HG03520 (cell line): ENCODE measurements around the gene PCDHGC4.

Source experiments
- ATAC-seq: cut with Tn5 transposase; IDR thresholded peaks from one replicate; pipeline ENCODE4 v1.9.1; 2021; ENCODE audit warnings: mild to moderate bottlenecking, moderate library complexity; ENCODE audit not compliant: unreplicated experiment

PCDHGC4 gene

GRCh38 chr5:141484641-141485311, at the start of gene PCDHGC4:
Gene PCDHGC4, plus strand, starts transcription at chr5:141485030. Its CDS starts 144 bp downstream, at chr5:141485174.
- no peak for ATAC-seq

- no peak for ATAC-seq
Measured at GRCh38 chr5:141437221-141437620, 47.6 kb upstream of the PCDHGC4 start.

DNA sequence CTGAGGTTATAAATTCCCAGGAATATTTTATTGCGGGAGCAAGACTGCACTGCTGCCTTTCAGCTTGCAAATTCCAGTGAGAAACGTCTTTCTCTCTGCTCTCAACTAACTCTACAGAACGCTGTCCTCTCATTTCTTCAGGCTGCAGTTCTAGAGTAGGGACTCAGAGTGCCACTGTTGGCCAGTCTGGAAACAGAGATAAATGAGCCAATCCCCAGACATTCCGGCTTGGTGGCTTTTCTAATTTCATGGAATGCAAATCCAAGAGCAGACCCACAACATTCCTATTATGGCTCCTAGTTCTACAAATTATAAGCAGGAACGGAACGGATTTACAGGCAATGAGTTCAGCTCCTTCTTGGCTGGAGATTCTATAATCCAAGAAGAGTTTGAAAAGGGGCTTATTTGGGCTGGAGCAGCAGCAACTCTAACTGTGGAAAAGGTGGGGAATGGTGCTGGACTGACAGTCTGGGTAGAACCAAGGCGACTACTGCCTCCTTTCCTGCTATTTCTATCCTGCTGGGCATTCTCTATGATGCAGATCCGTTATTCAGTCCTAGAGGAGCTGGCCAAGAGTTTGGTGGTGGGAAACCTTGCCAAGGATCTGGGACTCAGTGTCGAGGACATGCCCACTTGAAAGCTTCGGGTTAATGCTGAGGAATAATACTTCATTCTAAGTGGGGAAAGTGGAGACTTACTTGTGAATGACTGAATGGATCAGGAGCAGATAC, 45.3 kb upstream of the PCDHGC4 start:
- ATAC-seq = no peak

GRCh38 chr5:141440341-141440740, 44.5 kb upstream of the PCDHGC4 start:
- ATAC-seq = no peak

DNA sequence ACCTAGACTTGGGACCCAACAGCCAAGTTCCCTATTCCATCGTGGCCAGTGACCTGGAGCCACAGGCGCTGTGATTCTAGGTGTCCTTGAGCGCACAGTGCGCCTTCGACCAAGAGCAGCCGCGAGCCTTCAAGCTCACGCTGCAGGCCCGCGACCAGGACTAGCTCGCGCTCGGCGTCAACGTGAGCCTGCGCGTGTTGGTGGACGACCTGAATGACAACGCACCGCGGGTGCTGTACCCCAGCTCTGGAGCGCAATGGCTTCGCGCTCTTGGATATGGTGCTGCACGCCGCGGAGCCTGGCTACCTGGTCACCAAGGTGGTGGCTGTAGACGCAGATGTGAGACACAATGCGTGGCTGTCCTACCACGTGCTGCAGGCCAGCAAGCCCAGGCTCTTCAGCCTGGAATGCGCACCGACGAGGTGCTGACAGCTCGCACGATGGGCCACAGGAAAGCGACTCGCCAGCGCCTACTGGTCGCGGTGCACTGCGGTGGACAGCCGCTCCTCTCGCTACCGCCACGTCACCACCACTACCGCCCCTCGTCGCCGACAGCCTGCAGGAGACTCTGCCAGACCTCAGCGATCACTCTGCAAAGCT, 43.2 kb upstream of the PCDHGC4 start:
- no peak for ATAC-seq

GRCh38 chr5:141465351-141465750, 19.5 kb upstream of the PCDHGC4 start:
- no peak for ATAC-seq

DNA sequence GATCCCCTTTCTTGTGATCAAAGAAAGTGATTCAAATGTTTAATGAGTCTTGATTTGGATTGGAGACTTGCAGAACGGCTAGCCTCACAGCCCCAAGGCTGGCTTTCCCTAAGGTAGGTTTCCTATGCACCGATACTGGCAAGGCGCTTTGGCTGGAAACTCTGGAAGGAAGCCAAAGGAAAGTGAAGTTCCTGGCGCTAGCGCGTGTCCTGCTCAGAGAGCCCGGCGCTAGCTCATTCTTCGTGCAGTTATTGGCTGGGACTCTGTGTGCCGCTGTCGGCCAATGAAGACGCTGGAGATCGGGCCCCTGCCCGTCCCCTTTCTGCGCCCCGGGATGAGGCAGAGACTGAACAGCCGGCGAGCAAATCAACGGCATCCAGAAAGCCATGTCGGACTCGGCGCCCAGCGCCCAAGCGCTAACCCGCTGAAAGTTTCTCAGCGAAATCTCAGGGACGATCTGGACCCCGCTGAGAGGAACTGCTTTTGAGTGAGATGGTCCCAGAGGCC, 9.2 kb upstream of the PCDHGC4 start, which contains the start of gene PCDHGC3:
TSS of gene PCDHGC3 (plus strand) at position 342 of the 507 bp plus-strand sequence. CDS start at position 493, 151 bp downstream.
- ATAC-seq = peak; percentile 98

DNA sequence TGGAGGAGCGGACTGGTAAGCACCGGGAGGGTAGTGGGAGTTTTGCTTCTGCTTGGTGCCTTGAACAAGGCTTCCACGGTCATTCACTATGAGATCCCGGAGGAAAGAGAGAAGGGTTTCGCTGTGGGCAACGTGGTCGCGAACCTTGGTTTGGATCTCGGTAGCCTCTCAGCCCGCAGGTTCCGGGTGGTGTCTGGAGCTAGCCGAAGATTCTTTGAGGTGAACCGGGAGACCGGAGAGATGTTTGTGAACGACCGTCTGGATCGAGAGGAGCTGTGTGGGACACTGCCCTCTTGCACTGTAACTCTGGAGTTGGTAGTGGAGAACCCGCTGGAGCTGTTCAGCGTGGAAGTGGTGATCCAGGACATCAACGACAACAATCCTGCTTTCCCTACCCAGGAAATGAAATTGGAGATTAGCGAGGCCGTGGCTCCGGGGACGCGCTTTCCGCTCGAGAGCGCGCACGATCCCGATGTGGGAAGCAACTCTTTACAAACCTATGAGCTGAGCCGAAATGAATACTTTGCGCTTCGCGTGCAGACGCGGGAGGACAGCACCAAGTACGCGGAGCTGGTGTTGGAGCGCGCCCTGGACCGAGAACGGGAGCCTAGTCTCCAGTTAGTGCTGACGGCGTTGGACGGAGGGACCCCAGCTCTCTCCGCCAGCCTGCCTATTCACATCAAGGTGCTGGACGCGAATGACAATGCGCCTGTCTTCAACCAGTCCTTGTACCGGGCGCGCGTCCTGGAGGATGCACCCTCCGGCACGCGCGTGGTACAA, 8.5 kb upstream of the PCDHGC4 start:
- peak; percentile 17 for ATAC-seq

DNA sequence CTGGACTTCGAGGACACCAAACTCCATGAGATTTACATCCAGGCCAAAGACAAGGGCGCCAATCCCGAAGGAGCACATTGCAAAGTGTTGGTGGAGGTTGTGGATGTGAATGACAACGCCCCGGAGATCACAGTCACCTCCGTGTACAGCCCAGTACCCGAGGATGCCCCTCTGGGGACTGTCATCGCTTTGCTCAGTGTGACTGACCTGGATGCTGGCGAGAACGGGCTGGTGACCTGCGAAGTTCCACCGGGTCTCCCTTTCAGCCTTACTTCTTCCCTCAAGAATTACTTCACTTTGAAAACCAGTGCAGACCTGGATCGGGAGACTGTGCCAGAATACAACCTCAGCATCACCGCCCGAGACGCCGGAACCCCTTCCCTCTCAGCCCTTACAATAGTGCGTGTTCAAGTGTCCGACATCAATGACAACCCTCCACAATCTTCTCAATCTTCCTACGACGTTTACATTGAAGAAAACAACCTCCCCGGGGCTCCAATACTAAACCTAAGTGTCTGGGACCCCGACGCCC, 7.7 kb upstream of the PCDHGC4 start:
- ATAC-seq = no peak

DNA sequence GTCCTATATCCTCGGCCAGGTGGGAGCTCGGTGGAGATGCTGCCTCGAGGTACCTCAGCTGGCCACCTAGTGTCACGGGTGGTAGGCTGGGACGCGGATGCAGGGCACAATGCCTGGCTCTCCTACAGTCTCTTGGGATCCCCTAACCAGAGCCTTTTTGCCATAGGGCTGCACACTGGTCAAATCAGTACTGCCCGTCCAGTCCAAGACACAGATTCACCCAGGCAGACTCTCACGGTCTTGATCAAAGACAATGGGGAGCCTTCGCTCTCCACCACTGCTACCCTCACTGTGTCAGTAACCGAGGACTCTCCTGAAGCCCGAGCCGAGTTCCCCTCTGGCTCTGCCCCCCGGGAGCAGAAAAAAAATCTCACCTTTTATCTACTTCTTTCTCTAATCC, 7.0 kb upstream of the PCDHGC4 start:
- no peak for ATAC-seq

DNA sequence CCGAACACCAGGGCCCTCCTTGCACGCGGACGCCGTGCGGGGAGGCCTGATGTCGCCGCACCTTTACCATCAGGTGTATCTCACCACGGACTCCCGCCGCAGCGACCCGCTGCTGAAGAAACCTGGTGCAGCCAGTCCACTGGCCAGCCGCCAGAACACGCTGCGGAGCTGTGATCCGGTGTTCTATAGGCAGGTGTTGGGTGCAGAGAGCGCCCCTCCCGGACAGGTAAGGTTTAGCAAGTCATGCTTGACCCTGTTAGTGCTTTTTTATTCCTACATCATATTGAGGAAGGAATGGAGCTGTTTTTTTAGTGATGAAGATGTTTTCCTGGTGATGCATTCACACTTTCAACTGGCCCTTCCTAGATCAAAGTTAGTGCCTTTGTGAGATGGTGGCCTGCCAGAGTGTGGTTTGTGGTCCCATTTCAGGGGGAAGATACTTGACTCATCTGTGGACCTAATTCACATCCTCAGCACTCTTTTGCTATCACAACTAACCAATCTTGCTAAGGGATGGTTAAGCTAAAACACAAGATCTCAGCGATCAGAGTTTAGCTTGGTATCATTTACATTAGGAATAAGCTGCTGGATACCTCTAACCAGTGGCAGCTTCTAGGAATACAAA, 6.4 kb upstream of the PCDHGC4 start:
- no peak for ATAC-seq

GRCh38 chr5:141479776-141480175, 5.1 kb upstream of the PCDHGC4 start:
- no peak for ATAC-seq

GRCh38 chr5:141483902-141484301, 928 bp upstream of the PCDHGC4 start:
- no peak for ATAC-seq

- no peak for ATAC-seq
Measured at GRCh38 chr5:141484310-141484640, 555 bp upstream of the PCDHGC4 start.

DNA sequence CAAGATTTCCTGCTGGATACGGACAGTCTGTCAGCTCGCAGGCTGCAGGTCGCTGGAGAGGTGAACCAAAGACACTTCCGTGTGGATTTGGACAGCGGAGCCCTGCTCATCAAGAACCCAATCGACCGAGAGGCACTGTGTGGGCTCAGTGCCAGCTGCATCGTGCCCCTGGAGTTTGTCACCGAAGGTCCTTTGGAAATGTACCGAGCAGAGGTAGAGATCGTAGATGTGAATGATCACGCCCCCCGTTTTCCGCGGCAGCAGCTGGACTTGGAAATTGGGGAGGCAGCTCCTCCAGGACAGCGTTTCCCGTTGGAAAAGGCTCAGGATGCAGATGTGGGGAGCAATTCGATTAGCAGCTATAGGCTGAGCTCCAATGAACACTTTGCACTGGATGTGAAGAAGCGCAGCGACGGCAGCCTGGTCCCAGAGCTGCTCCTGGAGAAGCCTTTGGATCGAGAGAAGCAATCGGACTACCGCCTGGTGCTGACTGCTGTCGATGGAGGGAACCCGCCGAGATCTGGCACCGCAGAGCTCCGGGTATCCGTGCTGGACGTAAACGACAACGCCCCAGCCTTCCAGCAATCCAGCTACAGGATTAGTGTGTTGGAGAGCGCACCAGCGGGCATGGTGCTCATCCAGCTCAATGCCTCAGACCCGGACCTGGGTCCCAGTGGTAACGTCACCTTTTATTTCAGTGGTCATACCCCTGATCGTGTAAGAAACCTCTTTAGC, 658 bp downstream of the PCDHGC4 start:
- no peak for ATAC-seq

DNA sequence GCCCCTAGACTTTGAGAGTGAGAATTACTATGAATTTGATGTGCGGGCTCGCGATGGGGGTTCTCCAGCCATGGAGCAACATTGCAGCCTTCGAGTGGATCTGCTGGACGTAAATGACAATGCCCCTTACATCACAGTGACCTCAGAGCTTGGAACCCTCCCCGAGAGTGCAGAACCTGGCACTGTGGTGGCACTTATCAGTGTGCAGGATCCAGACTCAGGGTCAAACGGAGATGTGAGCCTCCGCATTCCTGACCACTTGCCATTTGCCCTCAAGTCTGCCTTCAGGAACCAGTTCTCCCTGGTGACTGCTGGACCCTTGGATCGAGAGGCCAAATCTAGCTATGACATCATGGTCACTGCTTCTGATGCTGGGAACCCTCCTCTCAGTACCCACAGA, 1.3 kb downstream of the PCDHGC4 start:
- ATAC-seq = no peak

- no peak for ATAC-seq
Measured at GRCh38 chr5:141487131-141487530, 2.3 kb downstream of the PCDHGC4 start.

DNA sequence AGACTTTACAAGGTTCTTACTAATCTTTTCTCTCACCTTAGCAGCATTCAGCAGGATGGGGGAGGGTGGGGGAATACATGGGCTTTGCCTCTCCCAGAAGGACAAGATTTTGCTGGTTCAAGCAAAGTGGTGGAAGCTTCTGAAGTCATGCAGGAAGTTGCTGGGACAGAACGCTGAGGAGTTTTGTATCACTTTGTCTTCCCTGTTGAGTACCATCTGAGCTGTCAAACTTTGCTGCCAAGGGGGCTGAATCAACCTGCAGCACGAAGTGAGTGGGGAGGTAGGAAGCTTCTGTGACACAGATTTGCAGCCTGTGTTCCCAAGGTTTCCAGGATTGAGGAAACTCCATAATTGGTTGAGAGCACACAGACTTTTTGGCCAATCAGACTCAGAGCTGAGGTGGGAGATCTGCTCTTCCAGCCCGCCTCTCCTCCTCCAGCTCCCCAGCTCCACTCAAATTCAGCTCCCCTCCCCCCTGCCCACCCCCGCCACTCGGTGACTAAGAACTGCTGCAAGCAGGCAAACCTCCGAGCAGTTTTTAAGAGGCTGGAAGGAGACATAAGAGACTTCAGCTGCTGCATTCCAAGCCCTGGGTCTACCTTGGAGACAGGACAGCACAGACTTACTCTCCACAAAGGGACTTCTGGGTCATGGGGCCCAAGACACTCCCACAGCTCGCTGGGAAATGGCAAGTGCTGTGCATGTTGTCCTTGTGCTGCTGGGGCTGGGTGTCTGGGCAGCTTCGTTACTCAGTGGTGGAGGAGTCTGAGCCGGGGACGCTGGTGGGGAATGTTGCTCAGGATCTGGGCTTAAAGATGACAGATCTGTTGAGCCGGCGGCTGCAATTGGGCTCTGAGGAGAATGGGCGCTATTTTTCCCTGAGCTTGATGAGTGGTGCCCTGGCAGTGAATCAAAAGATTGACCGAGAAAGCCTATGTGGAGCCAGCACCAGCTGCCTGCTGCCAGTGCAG, 4.0 kb downstream of the PCDHGC4 start, which contains the start of gene PCDHGC5:
TSS of gene PCDHGC5 (plus strand) at position 491 of the 971 bp plus-strand sequence. CDS start at position 651, 160 bp downstream.
- no peak for ATAC-seq
